Activated CD8-positive, alpha-beta T cell treated with anti-CD3 and anti-CD28 coated beads, Interleukin-2, amount 10 ng/mL, durations not matched to agents 7 days and 5 days (primary cell): Measurements from ENCODE around the gene MR1. TPM values are rescaled to one million over a fixed set of nuclear protein-coding genes. Genes with fewer than 3 reads are reported as not detected.

Source experiments
- total RNA-seq, 2 experiments: library from RNA; stranded (reverse); gene quantifications; one replicate each; pipeline ENCODE4 v1.2.3, GENCODE V29; 2021

The MR1 gene
- total RNA-seq, 2 experiments from 2014 or later: 27.9 to 29.3 TPM

Other genes starting within 250 kb of the MR1 start
- under 1 TPM; 0.13 to 0.21 TPM for gene KIAA1614, start 121.1 kb upstream of the MR1 start, total RNA-seq
- gene STX6, start 11.1 kb upstream of the MR1 start, total RNA-seq: 10 to 100 TPM; 19.3 to 21.0 TPM
- gene IER5, start 54.7 kb downstream of the MR1 start, total RNA-seq: 10 to 100 TPM; 37.2 to 38.0 TPM